ENCODE results near the gene MAST3. TPM values are rescaled to one million over a fixed set of nuclear protein-coding genes. Genes with fewer than 3 reads are reported as not detected.

MAST3 gene
- total RNA-seq, 1 donor from 2014 or later: 4.6 TPM

GRCh38 chr19:18152817-18153555 lies 55.4 kb downstream of the MAST3 start, which contains the start of gene PIK3R2:
PIK3R2 (plus strand) TSS chr19:18153163; CDS start chr19:18155880, 2,717 bp downstream.
- no peak for TF ChIP-seq CTCF (IDR thresholded peaks at IDR 0.05; ENCODE audit: borderline replicate concordance)
- Histone ChIP-seq H3K36me3 (peaks cover 11% of the 10 kb centered on the region), H3K4me3 (peak within 1 kb of the TSS; percentile 95), H3K9me3 (replicated peaks) (no peaks in the 10 kb centered on the region), H3K27ac (replicated peaks) (peak within 1 kb of the TSS; percentile 99), H3K4me1 (peaks cover 60% of the 10 kb centered on the region), H3K27me3 (ENCODE audit: low read depth) (no peaks in the 10 kb centered on the region)
- intact Hi-C loops (cut with micrococcal nuclease): no loop called here
- DNase-seq: peak; percentile 100

- no peaks in the 10 kb centered on the region for H3K27me3 ChIP-seq (ENCODE audit: low read depth)
- DNase-seq: no peak
- peaks cover 11% of the 10 kb centered on the region for H3K36me3 ChIP-seq
- H3K4me3 ChIP-seq: peak overlapping the region; percentile 95
- peak overlapping the region; percentile 99 for H3K27ac ChIP-seq (replicated peaks)
- no peak for TF ChIP-seq CTCF (IDR thresholded peaks at IDR 0.05; ENCODE audit: borderline replicate concordance)
- intact Hi-C loops (cut with micrococcal nuclease): no loop called here
- peaks cover 60% of the 10 kb centered on the region for H3K4me1 ChIP-seq
- H3K9me3 ChIP-seq (replicated peaks): no peaks in the 10 kb centered on the region
Observed at GRCh38 chr19:18153556-18154134, 56.1 kb downstream of the MAST3 start.

GRCh38 chr19:18155095-18156087 lies 57.8 kb downstream of the MAST3 start:
- peaks cover 67% of the 10 kb centered on the region for H3K4me1 ChIP-seq
- H3K9me3 ChIP-seq (replicated peaks): no peaks in the 10 kb centered on the region

GRCh38 chr19:18156268-18156667 lies 58.7 kb downstream of the MAST3 start:
- peaks cover 74% of the 10 kb centered on the region for H3K4me1 ChIP-seq
- DNase-seq: no peak
- H3K27ac ChIP-seq (replicated peaks): peak overlapping the region; percentile 88
- no peaks in the 10 kb centered on the region for H3K9me3 ChIP-seq (replicated peaks)
- intact Hi-C loops (cut with micrococcal nuclease): no loop called here
- TF ChIP-seq CTCF (IDR thresholded peaks at IDR 0.05; ENCODE audit: borderline replicate concordance): no peak
- H3K27me3 ChIP-seq (ENCODE audit: low read depth): no peaks in the 10 kb centered on the region
- no peak overlapping the region for H3K4me3 ChIP-seq
- peaks cover 11% of the 10 kb centered on the region for H3K36me3 ChIP-seq

More at GRCh38 chr19:18155095-18156087, 57.8 kb downstream of the MAST3 start:
- Histone ChIP-seq H3K4me3 (no peak overlapping the region), H3K27ac (replicated peaks) (peak overlapping the region; percentile 99), H3K27me3 (ENCODE audit: low read depth) (no peaks in the 10 kb centered on the region), H3K36me3 (peaks cover 11% of the 10 kb centered on the region)
- no peak for TF ChIP-seq CTCF (IDR thresholded peaks at IDR 0.05; ENCODE audit: borderline replicate concordance)
- DNase-seq: no peak
- intact Hi-C loops (cut with micrococcal nuclease): no loop called here

GRCh38 chr19:18156841-18157464 lies 59.4 kb downstream of the MAST3 start:
- Histone ChIP-seq H3K9me3 (replicated peaks) (no peaks in the 10 kb centered on the region), H3K27me3 (ENCODE audit: low read depth) (no peaks in the 10 kb centered on the region), H3K4me1 (peaks cover 74% of the 10 kb centered on the region), H3K36me3 (peaks cover 14% of the 10 kb centered on the region), H3K27ac (replicated peaks) (peak overlapping the region; percentile 88), H3K4me3 (peak overlapping the region; percentile 7)
- DNase-seq: peak; percentile 86
- TF ChIP-seq CTCF (IDR thresholded peaks at IDR 0.05; ENCODE audit: borderline replicate concordance): no peak
- intact Hi-C loops (cut with micrococcal nuclease): no loop called here

Data from left ventricle myocardium inferior (tissue), 1 donor.